ENCODE results near the gene PPP6R3.

PPP6R3 gene

GRCh38 chr11:68567553-68567952 is 107.0 kb downstream of the PPP6R3 start (continued):
- TF ChIP-seq ZNF8 (CRISPR knock-in tag; IDR thresholded peaks at IDR 0.05) (no peak), ISL1 (CRISPR knock-in tag; IDR thresholded peaks at IDR 0.05) (no peak), TOX (CRISPR knock-in tag; IDR thresholded peaks at IDR 0.05; ENCODE audit: borderline replicate concordance) (no peak)
- TF ChIP-seq, protein P1, sequence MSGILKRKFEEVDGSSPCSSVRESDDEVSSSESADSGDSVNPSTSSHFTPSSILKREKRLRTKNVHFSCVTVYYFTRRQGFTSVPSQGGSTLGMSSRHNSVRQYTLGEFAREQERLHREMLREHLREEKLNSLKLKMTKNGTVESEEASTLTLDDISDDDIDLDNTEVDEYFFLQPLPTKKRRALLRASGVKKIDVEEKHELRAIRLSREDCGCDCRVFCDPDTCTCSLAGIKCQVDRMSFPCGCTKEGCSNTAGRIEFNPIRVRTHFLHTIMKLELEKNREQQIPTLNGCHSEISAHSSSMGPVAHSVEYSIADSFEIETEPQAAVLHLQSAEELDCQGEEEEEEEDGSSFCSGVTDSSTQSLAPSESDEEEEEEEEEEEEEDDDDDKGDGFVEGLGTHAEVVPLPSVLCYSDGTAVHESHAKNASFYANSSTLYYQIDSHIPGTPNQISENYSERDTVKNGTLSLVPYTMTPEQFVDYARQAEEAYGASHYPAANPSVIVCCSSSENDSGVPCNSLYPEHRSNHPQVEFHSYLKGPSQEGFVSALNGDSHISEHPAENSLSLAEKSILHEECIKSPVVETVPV (CRISPR knock-in tag; IDR thresholded peaks at IDR 0.05): no peak

DNA sequence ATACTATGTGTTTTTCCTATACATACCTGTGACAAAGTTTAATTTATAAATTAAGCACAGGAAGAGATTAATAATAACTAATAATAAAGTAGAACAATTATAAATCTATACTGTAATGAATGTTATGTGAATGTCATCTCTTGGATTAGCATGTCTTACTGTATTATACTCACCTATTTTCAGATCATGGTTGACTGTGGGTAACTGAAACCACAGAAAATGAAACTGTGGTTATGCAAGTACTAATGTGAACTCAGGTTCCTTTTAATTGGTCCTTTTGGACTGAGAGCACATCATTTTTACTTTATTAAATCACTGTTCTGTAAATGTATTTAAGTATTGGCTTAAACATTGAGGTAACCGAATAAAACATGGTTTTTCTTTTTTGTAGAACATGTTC is 108.8 kb downstream of the PPP6R3 start:
- TF ChIP-seq BACH2 (CRISPR knock-in tag; IDR thresholded peaks at IDR 0.05; ENCODE audit: borderline replicate concordance) (no peak), ESRRG (CRISPR knock-in tag; IDR thresholded peaks at IDR 0.05) (no peak), ZFP30 (CRISPR knock-in tag; IDR thresholded peaks at IDR 0.05) (no peak), TOX (CRISPR knock-in tag; IDR thresholded peaks at IDR 0.05; ENCODE audit: borderline replicate concordance) (no peak), GLIS3 (CRISPR knock-in tag; IDR thresholded peaks at IDR 0.05) (no peak), ZNF8 (CRISPR knock-in tag; IDR thresholded peaks at IDR 0.05) (no peak), ARNTL (CRISPR knock-in tag; IDR thresholded peaks at IDR 0.05; ENCODE audit: borderline replicate concordance, low read depth) (no peak), ZNF565 (CRISPR knock-in tag; conservative IDR thresholded peaks at IDR 0.05; ENCODE audit: low read depth) (no peak)
- TF ChIP-seq, protein P2, sequence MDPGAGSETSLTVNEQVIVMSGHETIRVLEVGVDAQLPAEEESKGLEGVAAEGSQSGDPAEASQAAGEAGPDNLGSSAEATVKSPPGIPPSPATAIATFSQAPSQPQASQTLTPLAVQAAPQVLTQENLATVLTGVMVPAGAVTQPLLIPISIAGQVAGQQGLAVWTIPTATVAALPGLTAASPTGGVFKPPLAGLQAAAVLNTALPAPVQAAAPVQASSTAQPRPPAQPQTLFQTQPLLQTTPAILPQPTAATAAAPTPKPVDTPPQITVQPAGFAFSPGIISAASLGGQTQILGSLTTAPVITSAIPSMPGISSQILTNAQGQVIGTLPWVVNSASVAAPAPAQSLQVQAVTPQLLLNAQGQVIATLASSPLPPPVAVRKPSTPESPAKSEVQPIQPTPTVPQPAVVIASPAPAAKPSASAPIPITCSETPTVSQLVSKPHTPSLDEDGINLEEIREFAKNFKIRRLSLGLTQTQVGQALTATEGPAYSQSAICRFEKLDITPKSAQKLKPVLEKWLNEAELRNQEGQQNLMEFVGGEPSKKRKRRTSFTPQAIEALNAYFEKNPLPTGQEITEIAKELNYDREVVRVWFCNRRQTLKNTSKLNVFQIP (CRISPR knock-in tag; IDR thresholded peaks at IDR 0.05; ENCODE audit: borderline replicate concordance, low read depth): no peak
- TF ChIP-seq, protein P3, sequence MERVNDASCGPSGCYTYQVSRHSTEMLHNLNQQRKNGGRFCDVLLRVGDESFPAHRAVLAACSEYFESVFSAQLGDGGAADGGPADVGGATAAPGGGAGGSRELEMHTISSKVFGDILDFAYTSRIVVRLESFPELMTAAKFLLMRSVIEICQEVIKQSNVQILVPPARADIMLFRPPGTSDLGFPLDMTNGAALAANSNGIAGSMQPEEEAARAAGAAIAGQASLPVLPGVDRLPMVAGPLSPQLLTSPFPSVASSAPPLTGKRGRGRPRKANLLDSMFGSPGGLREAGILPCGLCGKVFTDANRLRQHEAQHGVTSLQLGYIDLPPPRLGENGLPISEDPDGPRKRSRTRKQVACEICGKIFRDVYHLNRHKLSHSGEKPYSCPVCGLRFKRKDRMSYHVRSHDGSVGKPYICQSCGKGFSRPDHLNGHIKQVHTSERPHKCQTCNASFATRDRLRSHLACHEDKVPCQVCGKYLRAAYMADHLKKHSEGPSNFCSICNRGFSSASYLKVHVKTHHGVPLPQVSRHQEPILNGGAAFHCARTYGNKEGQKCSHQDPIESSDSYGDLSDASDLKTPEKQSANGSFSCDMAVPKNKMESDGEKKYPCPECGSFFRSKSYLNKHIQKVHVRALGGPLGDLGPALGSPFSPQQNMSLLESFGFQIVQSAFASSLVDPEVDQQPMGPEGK (CRISPR knock-in tag; IDR thresholded peaks at IDR 0.05; ENCODE audit: borderline replicate concordance): no peak
- ATAC-seq: no peak

- no peak for ATAC-seq
- TF ChIP-seq ZC3H10 (CRISPR knock-in tag; IDR thresholded peaks at IDR 0.05) (no peak), ZNF565 (CRISPR knock-in tag; conservative IDR thresholded peaks at IDR 0.05; ENCODE audit: low read depth) (no peak), BACH2 (CRISPR knock-in tag; IDR thresholded peaks at IDR 0.05; ENCODE audit: borderline replicate concordance) (no peak), ZNF70 (CRISPR knock-in tag; IDR thresholded peaks at IDR 0.05) (no peak), OSR1 (CRISPR knock-in tag; IDR thresholded peaks at IDR 0.05) (no peak), GLIS3 (CRISPR knock-in tag; IDR thresholded peaks at IDR 0.05) (no peak), CSDC2 (CRISPR knock-in tag; IDR thresholded peaks at IDR 0.05) (no peak), SNAI2 (CRISPR knock-in tag; IDR thresholded peaks at IDR 0.05) (no peak), ZNF8 (CRISPR knock-in tag; IDR thresholded peaks at IDR 0.05) (no peak), ARNTL (CRISPR knock-in tag; IDR thresholded peaks at IDR 0.05; ENCODE audit: borderline replicate concordance, low read depth) (no peak), ZFP3 (CRISPR knock-in tag; IDR thresholded peaks at IDR 0.05) (no peak), PPARA (CRISPR knock-in tag; IDR thresholded peaks at IDR 0.05; ENCODE audit: borderline replicate concordance) (no peak), ZFP30 (CRISPR knock-in tag; IDR thresholded peaks at IDR 0.05) (no peak), ESRRG (CRISPR knock-in tag; IDR thresholded peaks at IDR 0.05) (no peak), TCF4 (CRISPR knock-in tag; IDR thresholded peaks at IDR 0.05; ENCODE audit: borderline replicate concordance) (no peak), ISL1 (CRISPR knock-in tag; IDR thresholded peaks at IDR 0.05) (no peak), RARB (CRISPR knock-in tag; IDR thresholded peaks at IDR 0.05) (no peak)
- TF ChIP-seq, protein P4, sequence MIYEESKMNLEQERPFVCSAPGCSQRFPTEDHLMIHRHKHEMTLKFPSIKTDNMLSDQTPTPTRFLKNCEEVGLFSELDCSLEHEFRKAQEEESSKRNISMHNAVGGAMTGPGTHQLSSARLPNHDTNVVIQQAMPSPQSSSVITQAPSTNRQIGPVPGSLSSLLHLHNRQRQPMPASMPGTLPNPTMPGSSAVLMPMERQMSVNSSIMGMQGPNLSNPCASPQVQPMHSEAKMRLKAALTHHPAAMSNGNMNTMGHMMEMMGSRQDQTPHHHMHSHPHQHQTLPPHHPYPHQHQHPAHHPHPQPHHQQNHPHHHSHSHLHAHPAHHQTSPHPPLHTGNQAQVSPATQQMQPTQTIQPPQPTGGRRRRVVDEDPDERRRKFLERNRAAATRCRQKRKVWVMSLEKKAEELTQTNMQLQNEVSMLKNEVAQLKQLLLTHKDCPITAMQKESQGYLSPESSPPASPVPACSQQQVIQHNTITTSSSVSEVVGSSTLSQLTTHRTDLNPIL (CRISPR knock-in tag; IDR thresholded peaks at IDR 0.05; ENCODE audit: low read depth): no peak
- TF ChIP-seq, protein P1 (CRISPR knock-in tag; IDR thresholded peaks at IDR 0.05): no peak
- TF ChIP-seq, protein P5, sequence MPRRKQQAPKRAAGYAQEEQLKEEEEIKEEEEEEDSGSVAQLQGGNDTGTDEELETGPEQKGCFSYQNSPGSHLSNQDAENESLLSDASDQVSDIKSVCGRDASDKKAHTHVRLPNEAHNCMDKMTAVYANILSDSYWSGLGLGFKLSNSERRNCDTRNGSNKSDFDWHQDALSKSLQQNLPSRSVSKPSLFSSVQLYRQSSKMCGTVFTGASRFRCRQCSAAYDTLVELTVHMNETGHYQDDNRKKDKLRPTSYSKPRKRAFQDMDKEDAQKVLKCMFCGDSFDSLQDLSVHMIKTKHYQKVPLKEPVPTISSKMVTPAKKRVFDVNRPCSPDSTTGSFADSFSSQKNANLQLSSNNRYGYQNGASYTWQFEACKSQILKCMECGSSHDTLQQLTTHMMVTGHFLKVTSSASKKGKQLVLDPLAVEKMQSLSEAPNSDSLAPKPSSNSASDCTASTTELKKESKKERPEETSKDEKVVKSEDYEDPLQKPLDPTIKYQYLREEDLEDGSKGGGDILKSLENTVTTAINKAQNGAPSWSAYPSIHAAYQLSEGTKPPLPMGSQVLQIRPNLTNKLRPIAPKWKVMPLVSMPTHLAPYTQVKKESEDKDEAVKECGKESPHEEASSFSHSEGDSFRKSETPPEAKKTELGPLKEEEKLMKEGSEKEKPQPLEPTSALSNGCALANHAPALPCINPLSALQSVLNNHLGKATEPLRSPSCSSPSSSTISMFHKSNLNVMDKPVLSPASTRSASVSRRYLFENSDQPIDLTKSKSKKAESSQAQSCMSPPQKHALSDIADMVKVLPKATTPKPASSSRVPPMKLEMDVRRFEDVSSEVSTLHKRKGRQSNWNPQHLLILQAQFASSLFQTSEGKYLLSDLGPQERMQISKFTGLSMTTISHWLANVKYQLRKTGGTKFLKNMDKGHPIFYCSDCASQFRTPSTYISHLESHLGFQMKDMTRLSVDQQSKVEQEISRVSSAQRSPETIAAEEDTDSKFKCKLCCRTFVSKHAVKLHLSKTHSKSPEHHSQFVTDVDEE (CRISPR knock-in tag; IDR thresholded peaks at IDR 0.05): no peak
These were observed 110.1 kb downstream of the PPP6R3 start for GRCh38 chr11:68570691-68571090.
